GM21723 (cell line): ENCODE measurements around the gene NBPF26.
"Not testable (repeated sequence)": the region's sequence is repeated elsewhere in the genome, so short reads cannot be mapped to it uniquely, and the experiment has no call there.

Experiments used
- ATAC-seq: cut with Tn5 transposase; IDR thresholded peaks from one replicate; pipeline ENCODE4 v1.9.1; 2021; ENCODE audit warnings: mild to moderate bottlenecking, moderate library complexity; ENCODE audit not compliant: unreplicated experiment

NBPF26 gene

DNA sequence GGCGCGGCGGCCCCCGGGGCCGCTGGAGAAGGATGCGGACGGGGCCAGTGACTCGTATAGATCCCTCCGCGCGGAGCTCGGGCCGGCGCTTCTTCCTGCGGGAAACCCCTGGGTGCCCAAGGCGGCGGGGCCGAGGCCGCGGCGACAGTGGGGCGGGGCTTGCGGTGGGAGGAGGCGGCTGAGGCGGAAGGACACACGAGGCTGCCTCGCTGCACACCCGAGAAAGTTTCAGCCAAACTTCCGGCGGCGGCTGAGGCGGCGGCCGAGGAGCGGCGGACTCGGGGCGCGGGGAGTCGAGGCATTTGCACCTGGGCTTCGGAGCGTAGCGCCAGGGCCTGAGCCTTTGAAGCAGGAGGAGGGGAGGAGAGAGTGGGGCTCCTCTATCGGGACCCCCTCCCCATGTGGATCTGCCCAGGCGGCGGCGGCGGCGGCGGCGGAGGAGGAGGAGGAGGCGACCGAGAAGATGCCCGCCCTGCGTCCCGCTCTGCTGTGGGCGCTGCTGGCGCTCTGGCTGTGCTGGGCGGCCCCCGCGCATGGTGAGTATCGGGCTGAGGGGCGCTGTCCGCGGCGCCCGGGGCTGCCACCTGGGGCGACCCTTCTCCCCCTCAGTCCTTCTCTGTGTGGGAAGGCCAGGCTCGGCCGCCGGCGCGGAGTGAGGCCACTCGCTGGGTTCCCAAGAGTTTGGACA is at the start of gene NBPF26:
TSS of gene NBPF26 (plus strand) at position 231 of the 688 bp plus-strand sequence.
- ATAC-seq: not testable (repeated sequence)

DNA sequence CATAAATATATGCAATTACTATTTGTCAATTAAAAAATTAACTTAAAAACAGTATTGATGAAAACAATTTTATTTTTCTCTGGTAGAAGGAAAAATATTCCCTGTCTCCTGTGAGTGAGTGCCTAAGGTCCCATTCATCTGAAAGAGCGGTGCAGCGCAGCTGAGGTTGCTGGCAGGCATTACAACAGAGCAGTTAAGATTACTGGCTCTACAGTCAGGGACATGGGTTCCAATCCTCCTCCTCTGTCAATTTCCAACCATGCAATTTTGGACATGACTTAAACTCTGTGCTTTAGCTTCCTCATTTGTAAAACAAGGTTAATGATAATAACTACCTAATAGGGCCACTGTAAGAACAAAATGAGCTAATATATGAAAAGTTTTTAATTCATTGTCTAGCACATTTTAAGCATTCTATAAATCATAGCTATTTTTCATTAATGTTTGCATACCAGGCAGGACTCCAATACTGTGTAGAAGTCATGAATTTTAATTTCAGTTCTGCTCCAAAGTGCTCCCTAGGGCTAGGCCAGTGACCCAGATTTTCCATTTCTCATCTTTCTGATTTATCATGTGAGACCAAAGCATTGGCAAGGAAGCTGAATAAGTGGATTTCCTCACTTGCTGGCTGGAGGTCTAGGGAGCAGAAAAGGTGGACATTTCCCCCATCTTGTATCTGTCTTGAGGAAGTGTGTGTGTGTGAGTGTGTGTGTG is 43.5 kb upstream of the NBPF26 start:
- not testable (repeated sequence) for ATAC-seq

DNA sequence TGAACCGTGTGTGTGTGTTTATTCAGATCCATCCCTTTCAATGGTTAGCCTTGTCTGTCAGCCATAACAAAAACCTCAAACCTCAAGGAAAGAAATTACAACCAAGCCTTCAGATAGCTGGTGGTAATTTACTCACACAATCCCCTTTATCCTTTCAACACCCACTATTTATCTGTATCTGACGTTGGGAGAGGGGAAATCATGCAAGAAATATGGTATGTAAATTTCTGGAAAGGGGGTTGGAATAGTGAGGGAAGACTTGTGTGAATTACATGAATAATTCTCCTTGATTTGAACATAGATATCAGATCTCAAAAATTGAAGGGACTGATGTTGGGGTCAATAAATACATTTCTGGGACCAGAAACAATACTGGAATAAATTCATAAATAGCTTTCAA is 42.8 kb upstream of the NBPF26 start:
- ATAC-seq: not testable (repeated sequence)

DNA sequence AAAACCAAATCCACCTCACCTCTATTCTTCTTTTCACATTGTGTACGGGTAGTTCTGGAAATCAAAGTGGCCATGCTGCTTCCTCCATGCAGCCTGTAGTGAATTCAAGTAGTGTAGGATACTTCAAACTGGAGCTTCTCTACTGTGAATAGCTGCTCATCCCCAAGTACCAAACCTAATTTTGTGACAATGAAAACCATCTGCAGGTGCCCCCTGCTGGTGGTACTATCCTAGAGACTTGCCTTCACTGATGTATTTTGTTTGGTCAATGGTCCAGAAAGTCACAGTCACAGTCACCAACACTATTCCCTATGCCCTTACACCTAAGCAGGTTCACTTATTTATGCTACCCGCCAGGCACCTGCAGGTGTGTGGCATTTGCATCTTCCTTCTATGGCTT is 39.3 kb upstream of the NBPF26 start:
- ATAC-seq: not testable (repeated sequence)

DNA sequence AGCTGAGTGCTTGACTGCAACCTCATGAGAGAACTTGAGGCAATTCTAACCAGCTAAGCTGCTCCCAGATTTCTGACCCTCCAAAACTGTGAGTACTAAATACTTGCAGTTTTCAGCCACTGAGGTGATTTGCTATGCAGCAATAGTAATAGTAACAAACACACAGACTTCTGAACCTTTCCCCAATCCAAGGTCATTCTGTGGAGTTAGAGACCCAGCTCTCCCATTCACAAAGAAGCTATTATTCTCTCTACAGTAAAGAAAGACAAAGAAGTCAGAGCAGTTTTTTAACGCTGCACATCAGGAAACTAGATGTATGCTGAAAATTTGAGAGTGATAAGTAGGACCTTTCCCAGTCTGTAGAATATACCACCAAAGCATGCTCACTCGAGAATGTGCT is 38.1 kb upstream of the NBPF26 start:
- ATAC-seq: not testable (repeated sequence)

DNA sequence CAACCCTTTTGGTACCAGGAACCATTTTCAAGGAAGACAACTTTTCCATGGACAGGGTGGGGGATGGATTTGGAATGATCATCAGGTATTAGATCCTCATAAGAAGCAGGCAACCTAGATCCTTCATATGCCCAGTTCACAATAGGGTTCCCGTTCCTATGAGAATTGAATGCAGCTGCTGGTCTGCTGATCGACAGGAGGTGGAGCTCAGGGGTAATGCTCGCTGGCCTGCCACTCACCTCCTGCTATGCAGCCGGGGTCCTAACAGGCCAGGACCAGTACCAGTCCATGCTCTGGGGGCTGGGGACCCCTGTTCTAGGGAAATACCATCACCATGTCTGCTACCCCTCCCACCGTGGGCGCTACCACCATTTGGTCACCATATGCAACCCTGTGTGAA is 36.5 kb upstream of the NBPF26 start:
- ATAC-seq: not testable (repeated sequence)

DNA sequence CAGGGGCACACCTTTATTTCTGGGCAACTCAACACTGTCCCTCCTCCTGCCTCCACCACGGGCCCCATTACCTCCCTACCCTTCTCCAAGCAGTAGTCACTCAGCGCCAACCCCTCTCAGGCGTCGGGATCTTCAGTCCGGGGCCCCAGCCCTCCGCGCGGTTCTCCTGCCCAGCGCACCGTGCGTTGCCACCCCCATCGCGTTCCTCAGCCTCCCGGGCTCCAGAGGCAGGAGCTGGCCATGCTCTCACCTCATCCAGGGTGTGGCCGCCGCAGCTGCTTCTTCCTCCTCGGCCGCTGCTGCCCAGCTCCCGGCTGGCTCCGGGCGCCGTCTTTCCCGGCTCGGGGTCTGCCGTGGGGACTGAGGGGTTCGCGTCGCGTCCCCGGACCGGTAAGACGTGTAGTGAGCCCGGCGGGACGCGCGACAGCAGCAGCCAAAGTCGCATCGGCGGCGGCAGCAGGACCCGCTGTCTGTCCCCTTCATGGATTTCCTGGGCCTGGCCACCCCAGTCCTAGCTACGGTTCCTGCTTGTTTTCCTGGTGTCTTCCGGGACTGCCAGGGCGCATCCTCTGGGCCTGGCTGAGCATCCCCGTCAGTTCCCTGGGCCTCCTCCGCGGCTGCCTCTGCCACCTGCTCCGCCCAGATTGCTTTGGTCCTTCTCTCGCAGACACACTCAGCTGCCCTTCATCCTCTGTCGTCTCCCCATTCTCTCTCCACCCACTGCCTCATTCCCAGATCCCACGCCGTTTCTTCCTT is 22.8 kb upstream of the NBPF26 start:
- not testable (repeated sequence) for ATAC-seq

DNA sequence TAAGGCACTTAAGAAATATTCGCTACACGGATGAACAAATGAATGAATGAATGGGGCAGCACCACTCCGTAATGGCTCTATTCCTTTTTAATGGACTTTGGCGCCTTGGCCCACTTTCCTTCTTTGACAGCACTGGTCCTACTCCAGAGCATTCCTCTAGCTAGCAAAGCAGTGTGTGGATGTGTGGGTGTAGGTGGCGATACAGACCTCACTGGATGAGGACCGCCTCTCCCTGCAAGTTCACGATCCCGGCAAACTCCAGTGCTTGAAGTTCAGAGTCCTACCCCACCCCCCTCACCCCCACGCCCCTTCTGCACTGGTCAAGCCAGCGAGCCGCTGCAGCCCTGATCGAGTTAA is 409 bp upstream of the NBPF26 start:
- ATAC-seq: not testable (repeated sequence)

DNA sequence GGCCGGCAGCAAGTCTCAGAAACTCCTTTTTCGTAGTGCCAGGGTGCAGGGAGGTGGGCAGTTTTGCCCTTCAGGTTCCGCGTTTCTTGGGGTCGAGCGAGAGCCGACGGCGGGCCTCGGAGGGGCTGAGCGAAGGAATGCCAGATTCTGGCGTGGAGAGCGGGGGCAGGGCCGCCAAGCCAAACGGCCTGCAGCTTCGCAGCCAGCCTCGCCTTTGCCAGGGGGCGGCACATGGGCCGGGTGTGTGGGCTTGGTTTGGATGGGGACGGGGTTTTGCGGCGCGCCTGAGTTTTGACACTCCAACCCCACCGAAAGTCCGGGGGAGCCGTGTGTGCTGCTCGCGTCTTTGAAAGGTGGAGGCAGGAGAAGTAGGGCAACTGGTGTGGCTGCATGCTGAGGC is 762 bp downstream of the NBPF26 start:
- not testable (repeated sequence) for ATAC-seq

DNA sequence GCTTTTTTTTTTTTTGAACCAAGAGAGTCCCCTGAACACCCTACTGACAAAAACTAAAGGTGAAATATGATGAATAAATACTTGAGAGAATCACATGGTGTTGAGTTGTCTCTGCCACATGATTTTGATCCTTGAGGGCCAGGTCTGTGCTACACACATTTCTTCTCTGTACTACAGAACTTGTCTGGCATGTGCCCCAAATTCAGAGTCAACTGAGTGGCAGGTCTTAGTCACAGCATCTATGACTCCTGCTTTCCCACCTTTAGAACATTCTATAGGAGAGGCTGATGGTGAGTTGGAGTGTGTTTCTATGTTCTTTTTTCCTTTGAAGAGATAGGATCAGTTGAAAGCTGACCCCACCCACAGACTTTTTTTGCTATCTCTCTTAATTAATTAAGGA is 5.1 kb downstream of the NBPF26 start:
- ATAC-seq: not testable (repeated sequence)

DNA sequence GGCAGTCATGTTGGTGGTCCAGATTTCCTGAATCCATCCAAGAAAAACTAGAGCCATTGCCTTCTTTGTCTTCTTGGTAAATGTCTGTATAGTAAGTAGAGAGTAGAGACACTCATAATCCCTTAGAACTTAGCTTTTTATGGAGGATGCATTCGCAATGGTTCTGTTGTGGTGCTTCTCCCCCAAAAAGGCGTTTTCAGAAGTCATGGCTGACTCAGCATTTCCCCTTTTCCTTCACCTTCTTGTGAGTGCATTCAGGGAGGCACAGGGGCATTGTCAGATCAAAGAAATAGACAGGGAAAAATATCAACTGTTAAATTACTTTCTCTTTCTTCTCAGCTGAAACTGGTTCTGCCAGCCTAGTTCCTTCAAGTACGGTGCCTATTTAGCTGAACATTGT is 45.3 kb downstream of the NBPF26 start:
- ATAC-seq: not testable (repeated sequence)

DNA sequence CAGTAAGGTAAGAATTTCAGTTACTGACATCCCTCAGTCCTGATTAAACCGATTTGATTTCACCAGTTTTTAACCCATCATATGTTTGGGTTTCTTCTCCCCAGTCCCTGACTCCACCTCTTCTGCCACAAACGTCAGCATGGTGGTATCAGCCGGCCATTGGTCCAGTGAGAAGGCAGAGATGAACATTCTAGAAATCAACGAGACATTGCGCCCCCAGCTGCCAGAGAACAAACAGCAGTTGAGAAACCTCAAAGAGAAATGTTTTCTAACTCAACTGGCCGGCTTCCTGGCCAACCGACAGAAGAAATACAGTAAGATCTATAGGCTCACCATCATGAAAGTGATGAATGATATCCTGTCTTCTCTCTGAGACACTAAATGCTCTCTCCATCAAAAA is 81.7 kb downstream of the NBPF26 start:
- not testable (repeated sequence) for ATAC-seq

DNA sequence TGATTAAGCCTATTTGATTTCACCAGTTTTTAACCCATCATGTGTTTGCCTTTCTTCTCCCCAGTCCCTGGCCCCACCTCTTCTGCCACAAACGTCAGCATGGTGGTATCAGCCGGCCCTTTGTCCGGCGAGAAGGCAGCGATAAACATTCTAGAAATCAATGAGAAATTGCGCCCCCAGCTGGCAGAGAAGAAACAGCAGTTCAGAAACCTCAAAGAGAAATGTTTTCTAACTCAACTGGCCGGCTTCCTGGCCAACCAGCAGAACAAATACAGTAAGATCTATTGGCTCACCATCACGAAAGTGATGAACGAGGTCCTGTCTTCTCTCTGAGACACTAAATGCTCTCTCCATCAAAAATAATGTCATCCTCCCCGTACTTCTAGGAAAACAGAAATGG is 88.1 kb downstream of the NBPF26 start:
- ATAC-seq: not testable (repeated sequence)

DNA sequence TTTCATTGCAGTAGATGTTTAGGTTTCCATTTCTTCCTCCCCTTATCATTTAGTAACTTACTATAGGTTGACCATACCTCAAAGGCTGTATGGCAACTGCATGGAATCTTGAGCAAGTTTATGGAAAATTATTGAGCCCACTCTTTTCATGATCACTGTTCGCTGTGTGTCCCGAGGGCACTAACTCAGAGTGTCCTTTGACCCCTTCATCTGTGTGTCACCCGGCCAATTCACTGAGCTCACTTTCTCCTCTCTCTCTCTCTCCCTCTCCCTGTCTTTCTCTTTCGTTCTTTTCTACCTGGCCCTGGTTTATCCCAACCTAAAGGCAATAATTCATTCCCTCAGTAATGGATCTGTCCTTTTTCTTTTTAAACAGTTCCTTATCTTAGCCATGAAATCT is 101.3 kb downstream of the NBPF26 start:
- ATAC-seq: not testable (repeated sequence)

DNA sequence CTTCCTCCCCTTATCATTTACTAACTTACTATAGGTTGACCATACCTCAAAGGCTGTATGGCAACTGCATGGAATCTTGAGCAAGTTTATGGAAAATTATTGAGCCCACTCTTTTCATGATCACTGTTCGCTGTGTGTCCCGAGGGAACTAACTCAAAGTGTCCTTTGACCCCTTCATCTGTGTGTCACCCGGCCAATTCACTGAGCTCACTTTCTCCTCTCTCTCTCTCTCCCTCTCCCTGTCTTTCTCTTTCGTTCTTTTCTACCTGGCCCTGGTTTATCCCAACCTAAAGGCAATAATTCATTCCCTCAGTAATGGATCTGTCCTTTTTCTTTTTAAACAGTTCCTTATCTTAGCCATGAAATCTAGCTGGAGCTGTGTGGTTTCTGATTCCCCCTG is 102.9 kb downstream of the NBPF26 start:
- ATAC-seq: not testable (repeated sequence)

DNA sequence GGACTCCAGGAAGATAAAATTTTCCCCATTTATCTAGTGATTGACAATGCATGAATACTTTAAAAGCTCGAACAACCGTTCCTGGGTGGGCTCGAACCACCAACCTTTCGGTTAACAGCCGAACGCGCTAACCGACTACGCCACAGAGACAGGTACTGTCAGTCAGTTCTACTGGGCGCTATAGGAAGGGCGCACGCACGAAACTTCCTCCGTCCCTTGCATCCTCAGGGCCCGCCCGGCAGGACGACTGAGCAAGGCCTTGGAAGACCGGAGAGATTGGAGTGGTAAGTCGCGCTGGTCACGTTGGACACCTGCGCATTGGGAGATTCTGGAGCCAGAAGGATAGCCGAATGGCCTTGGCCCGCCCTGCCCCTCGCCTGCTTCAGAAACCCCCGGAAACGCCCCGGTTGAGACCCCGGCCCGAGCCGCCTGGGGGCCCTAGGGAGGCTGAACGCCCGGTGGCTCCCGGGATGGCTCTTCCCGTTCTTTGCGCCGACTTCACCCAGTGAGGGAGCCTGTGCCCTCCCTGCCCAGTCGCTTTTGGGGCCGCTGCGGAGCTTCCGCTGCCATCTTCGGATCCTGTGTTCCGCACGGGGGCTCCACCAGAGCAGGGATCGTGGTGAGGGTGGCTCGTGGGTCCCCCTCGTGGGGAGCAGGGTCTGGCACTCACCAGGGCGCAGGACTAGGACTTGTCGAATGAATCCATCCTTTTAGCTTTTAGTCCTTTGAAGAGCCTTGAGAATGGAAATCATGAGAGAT is 120.6 kb downstream of the NBPF26 start:
- ATAC-seq: not testable (repeated sequence)

DNA sequence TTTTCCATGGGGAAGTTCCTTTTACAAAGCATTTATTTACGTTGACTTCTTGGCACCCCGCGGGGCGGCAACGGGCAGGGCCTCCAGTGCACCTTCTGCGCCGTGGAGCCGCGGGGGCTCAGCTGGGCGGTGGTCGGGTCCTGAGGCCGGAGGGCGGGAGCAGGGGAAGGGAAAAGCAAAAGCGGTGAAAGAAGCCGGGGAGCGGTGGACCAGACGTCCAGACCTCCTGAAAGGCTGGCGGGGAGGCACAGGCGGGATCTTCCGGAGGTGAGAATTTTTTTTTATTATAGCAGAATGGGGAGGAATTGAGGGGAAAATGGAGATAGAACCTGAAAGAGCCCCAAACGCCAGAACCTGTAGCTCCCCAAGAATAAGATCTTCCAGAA is 121.2 kb downstream of the NBPF26 start:
- ATAC-seq: not testable (repeated sequence)

DNA sequence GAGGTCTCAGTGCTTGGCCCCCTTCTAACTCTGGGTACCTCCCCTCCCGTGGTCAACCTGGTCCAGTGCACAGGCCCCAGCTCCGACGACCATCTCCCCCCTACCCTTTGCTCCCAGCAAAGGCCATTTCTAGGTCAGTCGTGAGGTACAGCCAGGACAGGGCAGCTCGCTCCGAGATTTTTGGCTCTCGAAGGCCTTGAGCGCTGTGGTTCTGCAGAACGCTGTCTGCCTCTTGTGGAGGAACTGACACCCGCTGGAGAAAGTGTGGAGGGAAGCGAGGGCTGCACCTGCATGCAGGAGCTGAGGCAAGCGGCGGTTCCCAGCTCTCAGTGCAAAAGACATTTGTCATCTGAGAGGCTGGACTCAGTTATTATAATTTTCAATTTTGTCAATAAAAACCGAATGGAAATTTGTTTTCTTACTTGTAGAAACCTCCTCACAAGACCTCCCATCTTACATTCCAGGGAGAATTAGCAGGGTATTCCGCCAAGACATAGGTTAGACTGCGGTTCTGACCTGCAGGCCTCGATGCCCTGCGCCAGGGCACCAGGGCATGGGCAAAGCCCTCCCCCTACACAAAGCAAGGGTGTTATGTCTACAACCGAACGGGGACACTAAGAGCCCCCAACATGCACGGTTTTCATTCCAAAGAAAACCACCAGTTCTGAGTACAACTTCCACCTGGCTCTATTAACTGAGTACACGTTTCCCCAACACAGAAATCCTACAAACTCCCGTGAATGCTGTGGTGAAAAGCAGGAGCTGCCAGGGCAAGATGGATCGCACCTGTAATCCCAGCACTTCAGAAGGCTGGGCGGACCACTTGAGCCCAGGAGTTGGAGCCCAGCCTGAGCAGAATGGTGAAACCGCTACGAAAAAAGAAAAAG is 125.9 kb downstream of the NBPF26 start:
- not testable (repeated sequence) for ATAC-seq

DNA sequence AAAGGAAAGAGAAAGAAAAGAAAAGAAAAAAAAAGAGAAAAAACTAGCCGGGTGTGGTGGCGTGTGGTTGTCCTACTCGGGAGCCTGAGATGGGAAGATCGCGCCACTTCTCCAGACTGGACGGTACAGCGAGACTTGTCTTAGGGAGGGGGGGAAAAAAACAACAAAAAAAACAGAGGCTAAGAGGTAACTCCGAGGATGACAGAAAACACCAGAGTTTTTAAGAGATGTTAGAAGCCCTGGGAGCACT is 126.5 kb downstream of the NBPF26 start:
- not testable (repeated sequence) for ATAC-seq
